GM21423 (cell line): Measurements from ENCODE around the gene CLCF1.
A peak's percentile ranks its signal among the peaks of the same experiment; 100 is the strongest.
"Not testable (repeated sequence)": the region's sequence is repeated elsewhere in the genome, so short reads cannot be mapped to it uniquely, and the experiment has no call there.

Experiments
- ATAC-seq: cut with Tn5 transposase; IDR thresholded peaks from one replicate; pipeline ENCODE4 v1.9.1; 2021; ENCODE audit warnings: mild to moderate bottlenecking, moderate library complexity; ENCODE audit not compliant: unreplicated experiment

Gene CLCF1

DNA sequence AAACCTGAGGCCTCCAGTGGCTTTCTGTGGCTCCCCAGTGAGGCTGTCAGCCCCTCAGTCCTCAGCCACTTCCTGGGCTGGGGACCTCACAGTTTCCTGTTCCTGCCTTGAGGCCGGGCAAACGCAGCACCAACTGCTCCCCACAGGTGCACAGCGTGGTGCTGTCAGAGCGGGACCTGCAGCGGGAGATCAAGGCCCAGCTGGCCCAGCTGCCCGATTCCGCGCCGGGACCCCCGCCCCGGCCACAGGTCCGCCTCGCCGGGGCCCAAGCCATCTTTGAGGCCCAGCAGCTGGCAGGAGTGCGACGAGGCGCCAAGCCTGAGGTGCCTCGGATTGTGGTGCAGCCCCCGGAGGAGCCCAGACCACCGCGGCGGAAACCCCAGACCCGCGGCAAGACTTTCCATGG is 35.9 kb upstream of the CLCF1 start:
- peak; percentile 66 for ATAC-seq

GRCh38 chr11:67408437-67409200 is 35.2 kb upstream of the CLCF1 start:
- no peak for ATAC-seq

GRCh38 chr11:67407688-67408163 is 34.3 kb upstream of the CLCF1 start:
- no peak for ATAC-seq

GRCh38 chr11:67406969-67407687 is 33.7 kb upstream of the CLCF1 start:
- no peak for ATAC-seq

- no peak for ATAC-seq
These were observed 33.1 kb upstream of the CLCF1 start for GRCh38 chr11:67406420-67406968.

- ATAC-seq = no peak
These were observed 32.4 kb upstream of the CLCF1 start for GRCh38 chr11:67405688-67406339.

GRCh38 chr11:67405196-67405567 is 31.8 kb upstream of the CLCF1 start:
- ATAC-seq = no peak

GRCh38 chr11:67404515-67405195 is 31.3 kb upstream of the CLCF1 start:
- no peak for ATAC-seq

- ATAC-seq = not testable (repeated sequence)
These were observed 29.7 kb upstream of the CLCF1 start for GRCh38 chr11:67403085-67403484.

- ATAC-seq = not testable (repeated sequence)
These were observed 28.9 kb upstream of the CLCF1 start for GRCh38 chr11:67402192-67402839.

DNA sequence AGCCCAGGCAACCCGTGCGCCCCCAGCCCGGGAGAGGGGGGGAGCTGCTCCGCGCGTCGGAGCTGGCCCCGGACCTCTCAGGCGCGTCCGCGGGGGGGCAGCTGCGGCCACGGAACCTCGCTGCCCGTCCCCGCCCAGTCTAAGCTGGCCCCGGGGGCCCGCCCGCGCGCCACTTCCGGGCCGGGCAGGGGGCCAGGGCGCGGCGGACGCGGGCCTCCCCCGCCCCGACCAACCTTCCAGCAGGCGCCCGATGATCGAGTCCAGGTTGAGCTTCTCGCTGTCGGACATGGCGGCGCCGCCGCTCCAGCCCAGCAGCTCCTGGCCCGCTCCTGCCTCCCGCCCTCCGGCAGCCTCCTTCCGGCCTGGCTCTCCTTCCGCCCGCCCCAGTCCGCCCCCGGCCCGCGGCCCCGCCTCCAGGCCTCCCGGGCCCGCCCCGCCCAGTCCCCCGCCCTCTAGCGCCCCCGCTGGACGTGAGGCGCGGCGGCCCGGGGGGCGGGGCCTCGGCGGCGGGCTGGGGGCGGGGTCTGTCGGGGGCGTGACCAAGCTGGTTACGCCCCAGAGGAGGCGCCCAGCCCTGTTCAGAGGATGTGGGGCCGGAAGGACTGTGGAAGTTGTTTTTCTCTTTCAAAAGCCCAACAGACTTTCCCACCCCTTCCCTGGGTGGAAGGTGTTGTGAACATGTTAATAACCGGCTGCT is 28.2 kb upstream of the CLCF1 start, which contains the start of gene PPP1CA:
Gene PPP1CA (minus strand): TSS at position 364 of the 697 bp plus-strand sequence. CDS start 76 bp downstream, at position 288.
- ATAC-seq = peak; percentile 51

GRCh38 chr11:67400942-67401494 is 27.6 kb upstream of the CLCF1 start:
- peak; percentile 13 for ATAC-seq

DNA sequence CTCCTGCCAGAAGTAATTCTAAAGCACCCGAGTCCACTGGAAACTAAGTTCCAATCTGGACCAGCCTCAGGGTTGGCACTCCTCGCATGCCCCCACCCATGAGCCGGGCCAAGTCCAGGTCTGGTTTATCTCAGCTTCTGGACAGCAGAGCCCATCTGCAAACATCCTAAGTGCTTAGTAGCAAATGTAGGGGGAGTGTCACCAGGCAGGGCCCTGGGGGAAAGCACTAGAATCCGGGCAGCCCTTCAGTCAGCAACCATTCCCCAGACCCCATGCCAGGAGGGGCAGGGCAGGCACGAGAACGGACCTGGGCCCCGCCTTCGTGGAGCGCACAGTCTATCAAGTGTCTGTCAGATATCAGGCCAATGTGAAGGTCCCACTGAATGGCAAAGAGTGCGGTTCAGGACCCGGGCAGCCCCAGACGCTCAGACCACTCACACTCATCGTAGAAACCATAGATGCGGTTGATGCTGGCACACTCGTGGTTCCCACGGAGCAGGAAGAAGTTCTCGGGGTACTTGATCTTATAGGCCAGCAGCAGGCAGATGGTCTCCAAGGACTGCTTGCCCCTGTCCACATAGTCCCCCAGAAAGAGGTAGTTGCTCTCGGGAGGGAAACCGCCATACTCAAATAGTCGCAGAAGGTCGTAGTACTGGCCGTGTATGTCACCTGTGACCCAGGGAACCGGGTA is 27.0 kb upstream of the CLCF1 start:
- ATAC-seq = no peak

DNA sequence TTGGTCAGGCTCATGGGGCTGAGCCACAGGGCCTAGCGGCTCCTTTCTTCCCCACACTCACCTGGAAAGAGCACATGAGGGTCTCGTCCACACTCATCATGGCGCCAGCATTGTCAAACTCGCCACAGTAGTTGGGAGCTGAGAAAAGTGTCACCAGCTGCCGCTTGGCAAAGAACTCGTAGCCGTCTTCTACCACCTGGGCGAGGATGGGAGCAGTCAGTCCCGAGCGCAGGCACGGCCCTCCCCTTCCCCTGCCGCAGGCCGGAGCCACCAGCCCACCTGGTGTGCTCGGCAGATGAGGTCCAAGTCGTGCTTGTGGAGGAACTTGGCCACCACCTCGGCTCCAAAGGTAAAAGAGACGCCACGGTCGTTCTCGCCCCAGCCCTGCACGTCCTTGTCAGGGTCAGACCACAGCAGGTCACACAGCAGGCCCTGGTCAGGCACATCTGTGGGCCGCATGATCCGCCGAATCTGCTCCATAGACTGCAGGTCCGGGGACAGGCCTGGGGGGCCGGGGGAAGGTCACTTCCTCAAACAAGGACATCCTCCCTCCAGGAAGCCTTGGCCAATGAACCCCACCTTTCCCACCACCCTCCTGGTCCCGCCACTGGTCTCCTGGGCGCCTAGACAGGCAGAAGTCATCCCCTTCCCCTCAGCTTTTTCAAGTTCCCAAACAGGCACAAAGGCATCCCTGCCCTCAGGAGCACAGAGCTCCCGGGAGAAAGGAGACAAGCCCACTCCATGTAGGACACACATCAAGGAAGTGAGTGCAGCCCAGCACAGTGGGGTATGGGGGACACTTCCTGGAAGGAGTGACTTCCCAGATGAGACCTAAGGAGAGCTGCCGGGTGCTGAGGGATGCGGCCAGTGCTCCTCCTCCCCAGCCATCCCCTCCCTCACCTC is 25.5 kb upstream of the CLCF1 start:
- ATAC-seq = no peak

- ATAC-seq = no peak
These were observed 24.7 kb upstream of the CLCF1 start for GRCh38 chr11:67397986-67398660.

DNA sequence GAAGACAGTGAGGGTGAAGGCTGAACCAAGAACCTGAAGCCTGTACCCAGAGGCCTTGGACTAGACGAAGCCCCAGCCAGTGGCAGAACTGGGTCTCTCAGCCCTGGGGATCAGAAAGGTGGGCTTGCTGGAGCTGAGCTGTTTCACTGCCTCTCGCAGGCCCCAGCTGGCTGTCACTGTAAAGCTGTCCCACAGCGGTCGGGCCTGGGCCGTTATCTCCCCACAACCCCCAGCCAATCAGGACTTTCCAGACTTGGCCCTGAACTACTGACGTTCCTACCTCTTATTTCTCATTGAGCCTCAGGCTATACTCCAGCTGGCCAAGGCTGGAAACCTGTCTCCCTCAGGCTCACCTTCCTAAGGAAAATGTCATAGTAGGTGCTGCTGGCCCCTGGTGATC is 24.1 kb upstream of the CLCF1 start:
- no peak for ATAC-seq
